Muscle of back (tissue), 11 donors: Measurements from ENCODE around the gene TMEM222. TPM values are rescaled to one million over a fixed set of nuclear protein-coding genes. Genes with fewer than 3 reads are reported as not detected.

Experiments used
- DNase-seq, 3 donors: peaks; one replicate each; pipeline versions ENCODE4 v3.0.0 to v3.0.0-alpha.2; 2013
- polyA plus RNA-seq, 10 donors: library from polyadenylated mRNA; unstranded; fragments of 120-200 nt; gene quantifications; one replicate each; pipeline ENCODE4 v1.2.1, GENCODE V29; 2013; ENCODE audit not compliant: insufficient read length in 10 of 10

TMEM222 gene
- polyA plus RNA-seq, 10 donors: 18.6 to 26.9 (median 23.6) TPM

- DNase-seq: no peak
Observed at GRCh38 chr1:27303509-27303908, 18.5 kb upstream of the TMEM222 start.

GRCh38 chr1:27306071-27306470 is 15.9 kb upstream of the TMEM222 start:
- DNase-seq: no peak

- peak in 1 of 3 donors; percentile 62 for DNase-seq
Observed at GRCh38 chr1:27306892-27307761, 14.8 kb upstream of the TMEM222 start.

GRCh38 chr1:27307874-27308598 is 13.9 kb upstream of the TMEM222 start:
- no peak for DNase-seq

- DNase-seq: no peak
Observed at GRCh38 chr1:27314169-27314568, 7.8 kb upstream of the TMEM222 start.

- no peak for DNase-seq
Observed at GRCh38 chr1:27314737-27315136, 7.2 kb upstream of the TMEM222 start.

- no peak for DNase-seq
Observed at GRCh38 chr1:27316860-27317259, 5.1 kb upstream of the TMEM222 start.

- no peak for DNase-seq
Observed at GRCh38 chr1:27318136-27318535, 3.8 kb upstream of the TMEM222 start.

GRCh38 chr1:27318596-27318995 is 3.4 kb upstream of the TMEM222 start:
- DNase-seq: peak in 1 of 3 donors; percentile 47

- no peak for DNase-seq
Observed at GRCh38 chr1:27322569-27323240, 742 bp downstream of the TMEM222 start.

- no peak for DNase-seq
Observed at GRCh38 chr1:27325286-27325685, 3.3 kb downstream of the TMEM222 start.

- DNase-seq: no peak
Observed at GRCh38 chr1:27327964-27328363, 6.0 kb downstream of the TMEM222 start.

- no peak for DNase-seq
Observed at GRCh38 chr1:27330786-27331185, 8.8 kb downstream of the TMEM222 start.

GRCh38 chr1:27331426-27331825 is 9.5 kb downstream of the TMEM222 start:
- no peak for DNase-seq

- DNase-seq: no peak
Observed at GRCh38 chr1:27331922-27332321, 10.0 kb downstream of the TMEM222 start.

GRCh38 chr1:27332536-27333281 is 10.7 kb downstream of the TMEM222 start:
- peak in 1 of 3 donors; percentile 40 for DNase-seq

GRCh38 chr1:27333717-27334279 is 11.8 kb downstream of the TMEM222 start:
- no peak for DNase-seq

GRCh38 chr1:27335506-27336422 is 13.8 kb downstream of the TMEM222 start:
- no peak for DNase-seq

GRCh38 chr1:27336756-27337155 is 14.8 kb downstream of the TMEM222 start:
- DNase-seq: no peak

GRCh38 chr1:27338751-27339150 is 16.8 kb downstream of the TMEM222 start:
- DNase-seq: no peak
